C4-2B (cell line): Measurements from ENCODE around the gene GHRHR.

Experiments
- CTCF ChIP-seq: fragments of 450-650 bp; conservative IDR thresholded peaks from 2 replicates; pipeline ENCODE4 v1.5.1; 2017; ENCODE audit warnings: mild to moderate bottlenecking
- ZFX ChIP-seq: fragments of 450-650 bp; IDR thresholded peaks from 2 replicates; pipeline ENCODE4 v1.6.1; 2017

GRCh38 chr7:30980751-30981150 lies 17.0 kb downstream of the GHRHR start:
- no peak for TF ChIP-seq CTCF
- TF ChIP-seq ZFX, result no peak
